Measurements from ENCODE around the gene CNRIP1. TPM values are rescaled to one million over a fixed set of nuclear protein-coding genes. Genes with fewer than 3 reads are reported as not detected.

Gene CNRIP1
- total RNA-seq, 2 experiments from 2014 or later, result not detected

- Histone ChIP-seq H3K4me2 (ENCODE audit: low read length) (peak overlapping the region; percentile 9; the same call in 1 of the 2 replicates), H2AFZ (ENCODE audit: low read length) (no peak overlapping the region; the same call in 1 of the 2 replicates), H4K20me1 (ENCODE audit: insufficient read depth, low read length) (no peaks in the 10 kb centered on the region), H3K9me2 (ENCODE audit: insufficient read depth, low read length) (no peaks in the 10 kb centered on the region), H3K36me3 (ENCODE audit: insufficient read depth, low read length) (no peaks in the 10 kb centered on the region; the same call in 1 of the 2 replicates), H3K79me2 (ENCODE audit: insufficient read depth, low read depth, low read length) (no peaks in the 10 kb centered on the region), H3K9me3 (ENCODE audit: low read length) (no peaks in the 10 kb centered on the region), H3K4me1 (ENCODE audit: insufficient read depth, low read length, poor library complexity, severe bottlenecking) (peaks cover 7% of the 10 kb centered on the region), H3K27ac (ENCODE audit: low read depth, low read length, poor library complexity, severe bottlenecking) (no peak overlapping the region), H3K4me3 (ENCODE audit: low read depth, low read length, poor library complexity, severe bottlenecking) (no peak overlapping the region)
- no TSS peak for BruUV-seq (replicated peaks)
- CTCF ChIA-PET (ENCODE audit: unreplicated experiment), result interaction anchor here (1.2 kb wide), 1 partner anchor 161 kb away, joined by 6 read pairs; no protein-coding TSS in a partner anchor
- TF ChIP-seq EZH2phosphoT487 (IDR thresholded peaks at IDR 0.05; ENCODE audit: borderline replicate concordance, low read depth, low read length), result no peak
- TF ChIP-seq, protein P1, sequence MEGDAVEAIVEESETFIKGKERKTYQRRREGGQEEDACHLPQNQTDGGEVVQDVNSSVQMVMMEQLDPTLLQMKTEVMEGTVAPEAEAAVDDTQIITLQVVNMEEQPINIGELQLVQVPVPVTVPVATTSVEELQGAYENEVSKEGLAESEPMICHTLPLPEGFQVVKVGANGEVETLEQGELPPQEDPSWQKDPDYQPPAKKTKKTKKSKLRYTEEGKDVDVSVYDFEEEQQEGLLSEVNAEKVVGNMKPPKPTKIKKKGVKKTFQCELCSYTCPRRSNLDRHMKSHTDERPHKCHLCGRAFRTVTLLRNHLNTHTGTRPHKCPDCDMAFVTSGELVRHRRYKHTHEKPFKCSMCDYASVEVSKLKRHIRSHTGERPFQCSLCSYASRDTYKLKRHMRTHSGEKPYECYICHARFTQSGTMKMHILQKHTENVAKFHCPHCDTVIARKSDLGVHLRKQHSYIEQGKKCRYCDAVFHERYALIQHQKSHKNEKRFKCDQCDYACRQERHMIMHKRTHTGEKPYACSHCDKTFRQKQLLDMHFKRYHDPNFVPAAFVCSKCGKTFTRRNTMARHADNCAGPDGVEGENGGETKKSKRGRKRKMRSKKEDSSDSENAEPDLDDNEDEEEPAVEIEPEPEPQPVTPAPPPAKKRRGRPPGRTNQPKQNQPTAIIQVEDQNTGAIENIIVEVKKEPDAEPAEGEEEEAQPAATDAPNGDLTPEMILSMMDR (conservative IDR thresholded peaks at IDR 0.05; ENCODE audit: low read length), result peak; percentile 96
- POLR2A ChIA-PET, result interaction anchor here (0.6 to 1.5 kb wide), 6 partner anchors 9 to 170 kb away, joined by 3 to 4 read pairs (median 3); no protein-coding TSS in a partner anchor
- peak; percentile 74 for DNase-seq (ENCODE audit: low spot score)
- intact Hi-C loops (cut with micrococcal nuclease; ENCODE audit: unreplicated experiment), result loop anchor here (1.0 to 5.0 kb wide), 2 partner anchors 86 to 161 kb away; no protein-coding TSS in a partner anchor
Measured at GRCh38 chr2:68282811-68283418, 36.8 kb downstream of the CNRIP1 start.

- DNase-seq (ENCODE audit: low spot score), result no peak
- no peaks in the 10 kb centered on the region; the same call in 1 of the 2 replicates for H3K36me3 ChIP-seq (ENCODE audit: insufficient read depth, low read length)
- H3K4me3 ChIP-seq (ENCODE audit: low read depth, low read length, poor library complexity, severe bottlenecking), result no peak overlapping the region
- POLR2A ChIA-PET, result interaction anchor here (0.7 to 1.7 kb wide), 4 partner anchors 9 to 654 kb away, joined by 3 to 5 read pairs (median 4); no protein-coding TSS in a partner anchor
- H3K9me3 ChIP-seq (ENCODE audit: low read length), result no peaks in the 10 kb centered on the region
- CTCF ChIA-PET (ENCODE audit: unreplicated experiment), result no interaction called here
- no peaks in the 10 kb centered on the region for H3K79me2 ChIP-seq (ENCODE audit: insufficient read depth, low read depth, low read length)
- no peak overlapping the region for H3K27ac ChIP-seq (ENCODE audit: low read depth, low read length, poor library complexity, severe bottlenecking)
- no peak for TF ChIP-seq EZH2phosphoT487 (IDR thresholded peaks at IDR 0.05; ENCODE audit: borderline replicate concordance, low read depth, low read length)
- TF ChIP-seq, protein P1 (conservative IDR thresholded peaks at IDR 0.05; ENCODE audit: low read length), result no peak
- no peaks in the 10 kb centered on the region for H4K20me1 ChIP-seq (ENCODE audit: insufficient read depth, low read length)
- no peak overlapping the region for H3K4me2 ChIP-seq (ENCODE audit: low read length)
- H2AFZ ChIP-seq (ENCODE audit: low read length), result no peak overlapping the region
- no TSS peak for BruUV-seq (replicated peaks)
- no peaks in the 10 kb centered on the region for H3K9me2 ChIP-seq (ENCODE audit: insufficient read depth, low read length)
- peaks cover 23% of the 10 kb centered on the region for H3K4me1 ChIP-seq (ENCODE audit: insufficient read depth, low read length, poor library complexity, severe bottlenecking)
- intact Hi-C loops (cut with micrococcal nuclease; ENCODE audit: unreplicated experiment), result loop anchor here (5.0 kb wide), 1 partner anchor 83 kb away; no protein-coding TSS in a partner anchor
Measured at GRCh38 chr2:68280796-68281195, 39.0 kb downstream of the CNRIP1 start.

DNA sequence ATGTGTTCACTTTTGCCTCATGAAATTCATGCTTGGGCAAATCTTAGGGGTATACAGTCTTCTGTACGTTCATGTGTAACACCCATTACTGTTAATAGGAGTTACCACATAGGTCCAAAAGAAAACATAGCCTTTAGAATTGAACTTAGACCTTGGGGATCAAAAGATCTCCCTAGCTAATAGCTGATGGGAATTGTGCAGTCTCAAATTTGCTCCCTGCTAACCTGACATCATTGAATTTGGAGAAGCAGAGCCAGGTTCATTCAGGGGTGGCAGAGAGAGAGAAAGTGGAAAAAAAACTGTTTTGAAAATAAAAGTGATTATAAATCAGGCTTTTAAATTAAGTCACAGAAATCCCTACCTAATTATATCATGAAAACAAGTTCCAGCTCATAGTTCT is 39.4 kb downstream of the CNRIP1 start:
- no peak overlapping the region for H3K4me3 ChIP-seq (ENCODE audit: low read depth, low read length, poor library complexity, severe bottlenecking)
- no peaks in the 10 kb centered on the region; the same call in 1 of the 2 replicates for H3K36me3 ChIP-seq (ENCODE audit: insufficient read depth, low read length)
- TF ChIP-seq EZH2phosphoT487 (IDR thresholded peaks at IDR 0.05; ENCODE audit: borderline replicate concordance, low read depth, low read length), result no peak
- no peaks in the 10 kb centered on the region for H3K9me3 ChIP-seq (ENCODE audit: low read length)
- no TSS peak for BruUV-seq (replicated peaks)
- ChIA-PET POLR2A (interaction anchor here (0.7 to 0.9 kb wide), 3 partner anchors 8 to 654 kb away, joined by 3 to 4 read pairs (median 3); no protein-coding TSS in a partner anchor), CTCF (ENCODE audit: unreplicated experiment) (no interaction called here)
- intact Hi-C loops (cut with micrococcal nuclease; ENCODE audit: unreplicated experiment), result loop anchor here (5.0 kb wide), 1 partner anchor 83 kb away; no protein-coding TSS in a partner anchor
- H3K4me2 ChIP-seq (ENCODE audit: low read length), result no peak overlapping the region
- no peak for DNase-seq (ENCODE audit: low spot score)
- H2AFZ ChIP-seq (ENCODE audit: low read length), result no peak overlapping the region; the same call in 1 of the 2 replicates
- no peaks in the 10 kb centered on the region for H4K20me1 ChIP-seq (ENCODE audit: insufficient read depth, low read length)
- H3K4me1 ChIP-seq (ENCODE audit: insufficient read depth, low read length, poor library complexity, severe bottlenecking), result peaks cover 28% of the 10 kb centered on the region
- no peaks in the 10 kb centered on the region for H3K9me2 ChIP-seq (ENCODE audit: insufficient read depth, low read length)
- H3K27ac ChIP-seq (ENCODE audit: low read depth, low read length, poor library complexity, severe bottlenecking), result no peak overlapping the region
- no peaks in the 10 kb centered on the region for H3K79me2 ChIP-seq (ENCODE audit: insufficient read depth, low read depth, low read length)

Measured in OCI-LY7 (cell line).